Measurements from ENCODE around the gene ADAMTSL5. TPM values are rescaled to one million over a fixed set of nuclear protein-coding genes. Genes with fewer than 3 reads are reported as not detected.
A peak's percentile ranks its signal among the peaks of the same experiment; 100 is the strongest.

Gene ADAMTSL5
- total and polyA plus RNA-seq, 2 of the 13 experiments (the other 11 are each of a cell fraction or from before 2014, with no cell fraction given) = 0.60 to 2.7 TPM

DNA sequence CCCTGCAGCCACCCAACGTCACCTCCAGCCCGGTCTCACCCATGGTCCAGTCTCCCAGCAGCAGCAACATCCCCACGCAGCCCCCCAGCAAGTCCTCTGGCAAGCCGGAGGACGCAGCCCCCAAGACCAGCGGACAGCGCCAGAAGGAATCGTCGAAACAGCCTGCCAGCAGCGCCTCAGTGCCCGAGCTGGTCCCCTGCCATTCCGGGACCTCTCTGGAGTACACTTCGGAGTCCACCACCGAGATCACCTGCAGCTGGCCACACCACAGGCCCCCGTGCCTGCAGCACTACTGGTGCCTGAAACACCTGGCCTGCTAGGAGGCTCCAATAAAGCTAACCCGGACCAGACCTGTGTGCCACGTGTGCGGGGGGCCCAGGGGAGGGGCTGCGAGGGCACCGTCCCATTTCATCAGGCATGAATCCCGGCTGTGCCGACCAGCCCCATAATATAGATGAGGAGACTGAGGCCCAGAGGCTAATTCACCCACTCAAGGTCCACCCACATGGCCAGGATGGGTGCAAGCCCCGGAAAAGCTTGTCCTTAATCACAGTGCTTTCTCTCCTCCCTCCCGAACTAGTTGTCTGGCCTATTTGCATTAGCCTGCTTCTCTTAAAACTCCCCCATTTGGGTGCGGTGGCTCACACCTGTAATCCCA is 15.1 kb downstream of the ADAMTSL5 start:
- H3K79me2 ChIP-seq (ENCODE audit: insufficient read depth, low read length) = no peaks in the 10 kb centered on the region
- CTCF ChIA-PET (ENCODE audit: low intra/inter-chr PET ratio, low total read pairs) = no interaction called here
- no peak overlapping the region for H3K27ac ChIP-seq (ENCODE audit: extremely low read length, insufficient read depth, low read length)
- no peak overlapping the region for H3K4me2 ChIP-seq (ENCODE audit: low read depth, low read length)
- TF ChIP-seq ZNF629 (CRISPR knock-in tag; conservative IDR thresholded peaks at IDR 0.05) (peak; percentile 76), SP2 (CRISPR knock-in tag; IDR thresholded peaks at IDR 0.05) (no peak), AGO2 (optimal IDR thresholded peaks at IDR 0.05; ENCODE audit: low read depth, low read length) (peak; percentile 54)
- no peak for DNase-seq (ENCODE audit: low spot score)
- POLR2A ChIA-PET = no interaction called here
- no peak overlapping the region for H3K4me3 ChIP-seq (replicated peaks in 1 of 3; ENCODE audit: insufficient read depth in 1 of 3, low read depth in 2 of 3, low read length in 3 of 3)
- H3K9ac ChIP-seq (ENCODE audit: insufficient read depth, low read depth, low read length) = no peak overlapping the region
- in situ Hi-C loops (cut with HindIII; ENCODE audit: extremely low pct_ligation_motif_present, low pct_unique_long_range_greater_than_20kb) = no loop called here
- H3K36me3 ChIP-seq (replicated peaks in 1 of 2; ENCODE audit: control insufficient read depth in 1 of 2, insufficient read depth in 2 of 2, low read length in 2 of 2) = no peaks in the 10 kb centered on the region
- no peaks in the 10 kb centered on the region for H3K27me3 ChIP-seq (ENCODE audit: control insufficient read depth in 1 of 2, insufficient read depth in 2 of 2, low read length in 2 of 2)
- no peak overlapping the region for H2AFZ ChIP-seq (ENCODE audit: low read length)
- intact Hi-C loops (cut with micrococcal nuclease; ENCODE audit: unreplicated experiment) = no loop called here
- H3K4me1 ChIP-seq (ENCODE audit: insufficient read depth, low read length) = peaks cover 53% of the 10 kb centered on the region
- FAIRE-seq = no peak
- no peak for ATAC-seq
- H3K9me3 ChIP-seq (ENCODE audit: low read length) = no peaks in the 10 kb centered on the region
- no TSS peak for BruUV-seq (replicated peaks)
- WGBS (ENCODE audit: low lambda C conversion rate) = 82% methylated on average over 7 of the region's 25 CpGs
- no peaks in the 10 kb centered on the region for H4K20me1 ChIP-seq (ENCODE audit: insufficient read depth, low read length)

DNA sequence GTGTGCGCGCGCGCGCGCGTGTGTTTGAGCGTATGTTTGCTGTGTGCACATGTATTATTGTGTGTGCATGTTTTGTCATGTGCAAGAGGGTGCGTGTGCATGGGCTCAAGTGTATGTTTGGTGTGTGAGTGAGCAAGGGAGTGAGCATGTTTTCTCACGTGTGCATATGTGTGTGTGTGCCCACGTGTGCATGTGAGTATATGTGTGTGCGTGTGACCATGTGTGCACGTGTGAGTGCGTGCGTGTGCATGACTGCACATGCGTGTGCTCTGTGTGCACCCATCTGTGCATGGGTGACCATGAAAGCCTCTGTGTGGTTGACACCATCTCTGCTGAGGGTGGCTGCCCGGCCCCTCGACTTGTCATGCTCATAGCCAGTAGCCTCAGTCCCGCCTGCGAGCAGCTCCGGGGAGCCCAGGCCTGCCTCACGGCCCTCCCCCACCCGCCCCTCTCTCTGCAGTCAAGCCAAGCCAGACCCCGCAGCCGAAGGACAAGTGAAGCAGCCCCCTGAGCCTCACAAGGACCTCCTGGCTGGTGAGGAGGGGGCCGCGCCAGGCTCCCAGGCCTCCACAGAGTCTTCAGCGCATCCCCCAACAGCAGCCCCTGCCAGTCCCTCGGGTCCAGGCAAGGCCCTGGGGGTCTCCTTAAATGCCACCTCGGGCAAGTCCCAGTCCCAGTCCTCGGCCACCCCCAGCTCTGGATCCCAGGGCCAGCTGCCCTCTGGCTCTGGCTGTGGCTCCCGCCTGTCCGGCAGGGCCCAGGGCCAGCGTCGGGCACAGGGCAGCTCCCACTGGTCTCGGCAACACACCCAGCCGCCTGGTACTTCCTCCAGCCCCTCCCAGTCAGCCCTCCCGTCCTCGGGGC is 15.9 kb downstream of the ADAMTSL5 start:
- CTCF ChIA-PET (ENCODE audit: low intra/inter-chr PET ratio, low total read pairs) = no interaction called here
- Histone ChIP-seq H3K4me3 (replicated peaks in 1 of 3; ENCODE audit: insufficient read depth in 1 of 3, low read depth in 2 of 3, low read length in 3 of 3) (no peak overlapping the region), H3K4me1 (ENCODE audit: insufficient read depth, low read length) (peaks cover 59% of the 10 kb centered on the region), H3K9me3 (ENCODE audit: low read length) (no peaks in the 10 kb centered on the region), H3K9ac (ENCODE audit: insufficient read depth, low read depth, low read length) (no peak overlapping the region), H3K27me3 (ENCODE audit: control insufficient read depth in 1 of 2, insufficient read depth in 2 of 2, low read length in 2 of 2) (no peaks in the 10 kb centered on the region), H4K20me1 (ENCODE audit: insufficient read depth, low read length) (no peaks in the 10 kb centered on the region), H2AFZ (ENCODE audit: low read length) (no peak overlapping the region), H3K4me2 (ENCODE audit: low read depth, low read length) (no peak overlapping the region), H3K79me2 (ENCODE audit: insufficient read depth, low read length) (peaks cover under 1% of the 10 kb centered on the region), H3K27ac (ENCODE audit: extremely low read length, insufficient read depth, low read length) (no peak overlapping the region), H3K36me3 (replicated peaks in 1 of 2; ENCODE audit: control insufficient read depth in 1 of 2, insufficient read depth in 2 of 2, low read length in 2 of 2) (no peaks in the 10 kb centered on the region)
- no peak for DNase-seq (ENCODE audit: low spot score)
- FAIRE-seq = no peak
- intact Hi-C loops (cut with micrococcal nuclease; ENCODE audit: unreplicated experiment) = no loop called here
- BruUV-seq (replicated peaks) = no TSS peak
- in situ Hi-C loops (cut with HindIII; ENCODE audit: extremely low pct_ligation_motif_present, low pct_unique_long_range_greater_than_20kb) = no loop called here
- POLR2A ChIA-PET = no interaction called here
- ATAC-seq = no peak
- TF ChIP-seq ZMYM2 (CRISPR knock-in tag; IDR thresholded peaks at IDR 0.05) = no peak
- TF ChIP-seq, protein P1, sequence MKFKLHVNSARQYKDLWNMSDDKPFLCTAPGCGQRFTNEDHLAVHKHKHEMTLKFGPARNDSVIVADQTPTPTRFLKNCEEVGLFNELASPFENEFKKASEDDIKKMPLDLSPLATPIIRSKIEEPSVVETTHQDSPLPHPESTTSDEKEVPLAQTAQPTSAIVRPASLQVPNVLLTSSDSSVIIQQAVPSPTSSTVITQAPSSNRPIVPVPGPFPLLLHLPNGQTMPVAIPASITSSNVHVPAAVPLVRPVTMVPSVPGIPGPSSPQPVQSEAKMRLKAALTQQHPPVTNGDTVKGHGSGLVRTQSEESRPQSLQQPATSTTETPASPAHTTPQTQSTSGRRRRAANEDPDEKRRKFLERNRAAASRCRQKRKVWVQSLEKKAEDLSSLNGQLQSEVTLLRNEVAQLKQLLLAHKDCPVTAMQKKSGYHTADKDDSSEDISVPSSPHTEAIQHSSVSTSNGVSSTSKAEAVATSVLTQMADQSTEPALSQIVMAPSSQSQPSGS (CRISPR knock-in tag; IDR thresholded peaks at IDR 0.05) = no peak
- peak; percentile 12; the same call in 1 of the 2 replicates for TF ChIP-seq TARDBP (CRISPR knock-in tag; IDR thresholded peaks at IDR 0.05)
- 0 out of 4 replicates have a peak, but pooled peaks of 1 of the 2 experiments have one; percentile 44 for TF ChIP-seq POLR2A (IDR thresholded peaks at IDR 0.05; ENCODE audit: insufficient read depth in 1 of 2, low read depth in 2 of 2, low read length in 2 of 2)
- TF ChIP-seq, protein P2, sequence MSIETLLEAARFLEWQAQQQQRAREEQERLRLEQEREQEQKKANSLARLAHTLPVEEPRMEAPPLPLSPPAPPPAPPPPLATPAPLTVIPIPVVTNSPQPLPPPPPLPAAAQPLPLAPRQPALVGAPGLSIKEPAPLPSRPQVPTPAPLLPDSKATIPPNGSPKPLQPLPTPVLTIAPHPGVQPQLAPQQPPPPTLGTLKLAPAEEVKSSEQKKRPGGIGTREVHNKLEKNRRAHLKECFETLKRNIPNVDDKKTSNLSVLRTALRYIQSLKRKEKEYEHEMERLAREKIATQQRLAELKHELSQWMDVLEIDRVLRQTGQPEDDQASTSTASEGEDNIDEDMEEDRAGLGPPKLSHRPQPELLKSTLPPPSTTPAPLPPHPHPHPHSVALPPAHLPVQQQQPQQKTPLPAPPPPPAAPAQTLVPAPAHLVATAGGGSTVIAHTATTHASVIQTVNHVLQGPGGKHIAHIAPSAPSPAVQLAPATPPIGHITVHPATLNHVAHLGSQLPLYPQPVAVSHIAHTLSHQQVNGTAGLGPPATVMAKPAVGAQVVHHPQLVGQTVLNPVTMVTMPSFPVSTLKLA (IDR thresholded peaks at IDR 0.05) = peak; percentile 73
- 91% methylated on average over 16 of the region's 39 CpGs for WGBS (ENCODE audit: low lambda C conversion rate)

All from HepG2 (cell line).